Natural killer cell (primary cell): ENCODE results near the gene MTREX. TPM values are rescaled to one million over a fixed set of nuclear protein-coding genes. Genes with fewer than 3 reads are reported as not detected.

ENCODE experiments used
- ATAC-seq, 3 donors: fragments of 150-1000 bp in 2 of 3; fragments of 200-7000 bp in 1 of 3; cut with Tn5 transposase; 1 replicate in 1 of 3; 2 replicates in 2 of 3; pipeline ENCODE4 v1.10.0; 2021; ENCODE audit warnings: mild to moderate bottlenecking in 2 of 3, moderate library complexity in 2 of 3
- DNase-seq, 2 donors: peaks; one replicate each; pipeline versions ENCODE4 v3.0.0 to v3.0.0-alpha.2; 2013 to 2021; ENCODE audit warnings: mixed read lengths in 1 of 2
- H3K27ac ChIP-seq: one replicate; pipeline ENCODE4 v1.5.1; 2013; ENCODE audit warnings: mild to moderate bottlenecking, low read length
- H3K27me3 ChIP-seq: one replicate; pipeline ENCODE4 v1.6.1; 2013; ENCODE audit warnings: low read length; ENCODE audit not compliant: control insufficient read depth, insufficient read depth
- H3K36me3 ChIP-seq: one replicate; pipeline ENCODE4 v1.6.1; 2013; ENCODE audit warnings: low read length; ENCODE audit not compliant: control insufficient read depth, insufficient read depth
- H3K4me1 ChIP-seq: one replicate; pipeline ENCODE4 v1.6.1; 2013; ENCODE audit warnings: low read length; ENCODE audit not compliant: control insufficient read depth, insufficient read depth
- H3K4me3 ChIP-seq: one replicate; pipeline ENCODE4 v1.5.1; 2013; ENCODE audit warnings: low read length
- H3K9me3 ChIP-seq: one replicate; pipeline ENCODE4 v1.6.1; 2013; ENCODE audit warnings: low read length; ENCODE audit not compliant: control insufficient read depth, insufficient read depth
- H3K27ac Mint-ChIP-seq, 2 donors: one replicate each; pipeline ENCODE4 v1.8.0; 2022; ENCODE audit warnings: mild to moderate bottlenecking in 2 of 2, mixed read lengths in 2 of 2, moderate library complexity in 1 of 2
- H3K27me3 Mint-ChIP-seq, 2 donors: one replicate each; pipeline ENCODE4 v1.8.0; 2022; ENCODE audit warnings: low read depth in 2 of 2, mixed read lengths in 2 of 2
- H3K36me3 Mint-ChIP-seq: one replicate; pipeline ENCODE4 v1.8.0; 2022; ENCODE audit warnings: mixed read lengths
- H3K4me1 Mint-ChIP-seq, 2 donors: one replicate each; pipeline ENCODE4 v1.8.0; 2022; ENCODE audit warnings: mixed read lengths in 2 of 2
- H3K4me3 Mint-ChIP-seq: one replicate; pipeline ENCODE4 v1.8.0; 2022; ENCODE audit warnings: mild to moderate bottlenecking, moderate library complexity, mixed read lengths
- H3K9me3 Mint-ChIP-seq, 2 donors: one replicate each; pipeline ENCODE4 v1.8.0; 2022; ENCODE audit warnings: mixed read lengths in 2 of 2
- WGBS: methylation state at CpG from one replicate; pipeline ENCODE4 v1.1.7; 2013; ENCODE audit warnings: missing lambda C conversion rate; ENCODE audit not compliant: insufficient coverage; 5-methylcytosine and 5-hydroxymethylcytosine counted together
- intact Hi-C: fragments of 100-400 bp; cut with micrococcal nuclease; formaldehyde crosslinking; loops from one replicate; pipeline ENCODE4 v1.14.2; 2022
- total RNA-seq, 4 donors: library from RNA; stranded (reverse); fragments of 120-200 nt in 1 of 4; gene quantifications; one replicate each; pipeline versions ENCODE4 v1.2.3 to v1.2.4, GENCODE V29; 2013 to 2022
- TF ChIP-seq, protein P1 (sequence below): fragments of 200-600 bp; IDR thresholded peaks from one replicate; pipeline ENCODE4 v1.8.0; 2022; ENCODE audit warnings: antibody characterized with exemption

MTREX gene
- total RNA-seq, 3 donors from 2014 or later (not counting 1 experiment from before 2014, with no cell fraction given), result 64.5 to 82.2 (median 77.6) TPM

- Mint-ChIP-seq H3K27me3 (no peaks in the 10 kb centered on the region), H3K36me3 (peaks cover 31% of the 10 kb centered on the region), H3K27ac (no peak overlapping the region), H3K4me3 (no peak overlapping the region), H3K9me3 (no peaks in the 10 kb centered on the region), H3K4me1 (peaks cover 5 to 7% of the 10 kb centered on the region in 2 donors)
- no CpG with 5 or more reads among the region's 1 CpG for WGBS
- H3K4me3 ChIP-seq, result no peak overlapping the region
- intact Hi-C loops, result no loop called here
- ATAC-seq (no peak), DNase-seq (no peak)
- H3K27ac ChIP-seq, result no peak overlapping the region
- H3K9me3 ChIP-seq, result no peaks in the 10 kb centered on the region
- no peaks in the 10 kb centered on the region for H3K27me3 ChIP-seq
- TF ChIP-seq, protein P1, sequence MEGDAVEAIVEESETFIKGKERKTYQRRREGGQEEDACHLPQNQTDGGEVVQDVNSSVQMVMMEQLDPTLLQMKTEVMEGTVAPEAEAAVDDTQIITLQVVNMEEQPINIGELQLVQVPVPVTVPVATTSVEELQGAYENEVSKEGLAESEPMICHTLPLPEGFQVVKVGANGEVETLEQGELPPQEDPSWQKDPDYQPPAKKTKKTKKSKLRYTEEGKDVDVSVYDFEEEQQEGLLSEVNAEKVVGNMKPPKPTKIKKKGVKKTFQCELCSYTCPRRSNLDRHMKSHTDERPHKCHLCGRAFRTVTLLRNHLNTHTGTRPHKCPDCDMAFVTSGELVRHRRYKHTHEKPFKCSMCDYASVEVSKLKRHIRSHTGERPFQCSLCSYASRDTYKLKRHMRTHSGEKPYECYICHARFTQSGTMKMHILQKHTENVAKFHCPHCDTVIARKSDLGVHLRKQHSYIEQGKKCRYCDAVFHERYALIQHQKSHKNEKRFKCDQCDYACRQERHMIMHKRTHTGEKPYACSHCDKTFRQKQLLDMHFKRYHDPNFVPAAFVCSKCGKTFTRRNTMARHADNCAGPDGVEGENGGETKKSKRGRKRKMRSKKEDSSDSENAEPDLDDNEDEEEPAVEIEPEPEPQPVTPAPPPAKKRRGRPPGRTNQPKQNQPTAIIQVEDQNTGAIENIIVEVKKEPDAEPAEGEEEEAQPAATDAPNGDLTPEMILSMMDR, result no peak
- peaks cover 47% of the 10 kb centered on the region for H3K36me3 ChIP-seq
- no peaks in the 10 kb centered on the region for H3K4me1 ChIP-seq
Measured at GRCh38 chr5:55371145-55371544, 63.4 kb downstream of the MTREX start.

DNA sequence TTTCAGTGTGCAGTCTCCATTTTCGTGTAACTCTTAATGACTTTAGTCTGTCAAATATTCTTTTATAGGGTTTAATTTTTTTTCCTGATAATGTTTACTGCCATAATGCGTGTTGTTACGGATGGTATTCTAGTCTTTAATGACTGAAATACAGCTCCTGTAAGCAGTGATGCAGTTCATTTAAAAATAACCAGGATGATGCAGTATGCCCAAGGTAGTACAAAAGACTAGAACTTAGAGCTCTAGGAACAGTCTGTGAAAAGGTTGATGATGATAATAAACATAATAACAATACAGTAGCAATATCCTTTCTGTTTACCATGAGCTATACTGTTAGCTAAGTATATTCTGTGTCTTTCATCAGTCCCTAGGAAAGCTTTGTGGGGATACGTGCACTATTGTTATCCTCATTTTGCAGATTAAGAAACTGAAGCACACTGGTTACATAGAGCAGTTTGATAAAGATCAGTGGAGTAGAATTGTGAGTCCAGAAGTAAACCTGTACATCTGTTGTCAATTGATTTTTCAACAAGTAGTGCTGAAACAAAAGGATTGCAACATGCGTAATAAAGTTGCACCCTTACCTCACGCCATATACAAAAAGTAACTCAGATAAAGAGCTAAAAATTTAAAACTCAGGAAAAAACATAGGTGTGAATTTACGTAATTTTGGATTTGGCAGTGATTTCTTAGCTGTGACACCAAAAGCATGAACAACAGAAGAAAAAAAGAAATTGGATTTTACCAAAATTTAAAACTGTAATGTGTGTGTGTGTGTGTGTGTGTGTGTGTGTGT, 64.5 kb downstream of the MTREX start:
- H3K36me3 Mint-ChIP-seq, result peaks cover 30% of the 10 kb centered on the region

GRCh38 chr5:55377810-55378209, 70.0 kb downstream of the MTREX start:
- TF ChIP-seq, protein P1, result no peak
- Mint-ChIP-seq H3K36me3 (peaks cover 35% of the 10 kb centered on the region), H3K9me3 (no peaks in the 10 kb centered on the region), H3K4me1 (peaks cover 0 to 6% of the 10 kb centered on the region in 2 donors), H3K27me3 (no peaks in the 10 kb centered on the region), H3K4me3 (no peak overlapping the region), H3K27ac (peak overlapping the region; percentile 17 to 29)
- no peak overlapping the region for H3K27ac ChIP-seq
- no peaks in the 10 kb centered on the region for H3K4me1 ChIP-seq
- intact Hi-C loops, result no loop called here
- DNase-seq (no peak), ATAC-seq (no peak)
- H3K36me3 ChIP-seq, result peaks cover 35% of the 10 kb centered on the region
- H3K4me3 ChIP-seq, result no peak overlapping the region
- no peaks in the 10 kb centered on the region for H3K27me3 ChIP-seq
- peaks cover 3% of the 10 kb centered on the region for H3K9me3 ChIP-seq
- no CpG with 5 or more reads among the region's 1 CpG for WGBS

More for the DNA sequence above, 64.5 kb downstream of the MTREX start:
- intact Hi-C loops, result no loop called here
- H3K9me3 Mint-ChIP-seq, result no peaks in the 10 kb centered on the region
- TF ChIP-seq, protein P1, result no peak
- H3K9me3 ChIP-seq, result no peaks in the 10 kb centered on the region
- no peak overlapping the region for H3K27ac Mint-ChIP-seq
- no peak for DNase-seq
- 98% methylated on average over 7 of the region's 7 CpGs for WGBS
- H3K4me3 Mint-ChIP-seq, result no peak overlapping the region
- H3K4me1 ChIP-seq, result no peaks in the 10 kb centered on the region
- H3K4me1 Mint-ChIP-seq, result peaks cover 5 to 7% of the 10 kb centered on the region in 2 donors
- H3K4me3 ChIP-seq, result no peak overlapping the region
- H3K27me3 Mint-ChIP-seq, result no peaks in the 10 kb centered on the region
- ATAC-seq, result no peak
- H3K27ac ChIP-seq, result no peak overlapping the region
- no peaks in the 10 kb centered on the region for H3K27me3 ChIP-seq
- H3K36me3 ChIP-seq, result peaks cover 39% of the 10 kb centered on the region
